HEK293T (cell line): ENCODE measurements around the gene ING5.

Experiments
- BHLHE40 ChIP-seq: fragments of 450-650 bp; IDR thresholded peaks from 2 replicates; pipeline ENCODE4 v1.6.1; 2016; ENCODE audit warnings: mild to moderate bottlenecking, moderate library complexity, borderline replicate concordance
- CTBP1 ChIP-seq: fragments of 450-650 bp; IDR thresholded peaks from 2 replicates; pipeline ENCODE4 v1.6.1; 2016; ENCODE audit warnings: borderline replicate concordance
- ELF4 ChIP-seq: fragments of 450-650 bp; IDR thresholded peaks from 2 replicates; pipeline ENCODE4 v1.6.1; 2017; ENCODE audit warnings: antibody characterized with exemption
- FOXA1 ChIP-seq: fragments of 450-650 bp; IDR thresholded peaks from 2 replicates; pipeline ENCODE4 v1.6.1; 2016; ENCODE audit warnings: mild to moderate bottlenecking
- L3MBTL2 ChIP-seq: fragments of 450-650 bp; conservative IDR thresholded peaks from 2 replicates; pipeline ENCODE4 v1.6.1; 2016; ENCODE audit warnings: mild to moderate bottlenecking
- NFRKB ChIP-seq: fragments of 450-650 bp; IDR thresholded peaks from 2 replicates; pipeline ENCODE4 v1.6.1; 2016; ENCODE audit warnings: mild to moderate bottlenecking, moderate library complexity
- SP1 ChIP-seq: fragments of 450-650 bp; IDR thresholded peaks from 2 replicates; pipeline ENCODE4 v1.6.1; 2017
- SUZ12 ChIP-seq: fragments of 450-650 bp; IDR thresholded peaks from 2 replicates; pipeline ENCODE4 v1.6.1; 2016; ENCODE audit warnings: mild to moderate bottlenecking
- TARDBP ChIP-seq: fragments of 450-650 bp; IDR thresholded peaks from 2 replicates; pipeline ENCODE4 v1.6.1; 2016

DNA sequence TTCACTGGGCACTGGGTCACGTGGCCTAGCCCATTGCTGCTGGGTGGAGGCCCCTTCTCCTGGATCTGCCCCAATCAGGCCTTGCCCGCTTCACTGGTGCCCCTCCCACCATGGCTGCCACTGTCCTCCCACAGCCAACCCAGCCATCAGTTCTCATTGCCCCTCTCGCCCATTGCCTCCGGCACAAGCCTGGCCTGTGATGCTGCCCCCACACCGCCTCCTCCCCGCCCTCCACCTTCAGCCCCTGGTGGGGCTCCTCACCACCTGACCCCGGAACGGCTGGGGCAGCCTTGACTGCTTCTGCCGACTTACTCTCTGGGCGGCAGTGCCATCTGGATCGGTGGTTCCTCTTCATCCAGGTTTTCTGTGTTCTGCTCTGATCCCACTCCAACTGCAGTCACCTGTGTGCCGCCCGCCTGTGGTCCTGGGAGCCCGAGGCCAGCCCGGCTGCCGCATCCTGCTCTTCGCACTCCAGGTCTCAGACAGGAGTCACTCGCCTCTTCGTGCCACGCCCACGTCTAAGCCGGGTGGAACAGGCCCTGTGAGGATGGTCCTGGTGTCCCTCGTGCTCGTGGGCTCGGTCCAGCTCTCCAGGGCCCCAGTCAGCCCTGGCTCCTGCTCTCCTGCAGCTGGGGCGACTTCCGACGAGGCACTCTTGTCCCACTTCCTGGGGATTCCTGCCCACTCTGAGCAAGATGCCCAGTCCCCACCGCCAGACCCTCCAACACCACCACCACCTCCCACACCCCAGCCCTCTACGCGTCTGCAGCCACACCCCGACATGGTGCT lies 46.8 kb downstream of the ING5 start:
- no peak for TF ChIP-seq BHLHE40
- TF ChIP-seq SUZ12, result no peak
- TF ChIP-seq CTBP1, result no peak
- TF ChIP-seq L3MBTL2, result no peak
- no peak for TF ChIP-seq SP1
- no peak for TF ChIP-seq FOXA1
- no peak for TF ChIP-seq NFRKB
- TF ChIP-seq TARDBP, result no peak
- TF ChIP-seq ELF4, result no peak
